H7 (cell line): ENCODE data around the gene NPAS3. TPM values are rescaled to one million over a fixed set of nuclear protein-coding genes. Genes with fewer than 3 reads are reported as not detected.

Experiments used
- DNase-seq: peaks from one replicate; pipeline ENCODE4 v3.0.0; 2012
- H3K27me3 ChIP-seq: 2 replicates; pipeline ENCODE4 v1.6.0; 2011; ENCODE audit warnings: mild to moderate bottlenecking, low read length; ENCODE audit not compliant: control insufficient read depth, insufficient read depth
- H3K36me3 ChIP-seq: replicated peaks from 2 replicates; pipeline ENCODE4 v1.5.1; 2011; ENCODE audit warnings: low read length; ENCODE audit not compliant: control insufficient read depth, insufficient read depth
- H3K4me3 ChIP-seq: 2 replicates; pipeline ENCODE4 v1.5.1; 2011; ENCODE audit warnings: low read depth, mild to moderate bottlenecking, control low read depth, low read length, moderate library complexity; ENCODE audit not compliant: insufficient read depth
- total RNA-seq: library from RNA; depleted of rRNA; stranded (reverse); fragments of >200 nt; shearing (Covaris generic); gene quantifications from 2 replicates; pipeline ENCODE4 v1.2.3, GENCODE V29; 2014

Gene NPAS3
- total RNA-seq, 1 experiment from 2014 or later = 4.3 TPM

DNA sequence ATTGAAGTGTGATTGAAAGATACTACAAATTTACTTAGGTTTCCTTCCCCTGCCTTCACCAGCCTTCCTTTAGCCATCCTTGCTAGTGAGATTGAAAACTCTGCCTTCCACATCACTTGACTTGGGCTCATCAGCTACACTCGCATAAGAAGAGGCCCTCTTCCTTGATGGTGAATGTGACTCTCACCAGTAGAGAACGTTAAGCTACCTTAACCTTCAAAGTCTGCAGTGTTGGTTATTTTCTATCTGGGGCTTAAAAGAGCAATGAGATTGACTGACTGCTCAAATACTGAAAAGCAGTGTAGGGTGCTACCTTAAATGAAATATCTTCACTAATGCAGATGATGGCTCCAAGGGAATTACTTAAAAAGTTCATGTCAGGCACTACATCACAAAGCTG lies 740.3 kb downstream of the NPAS3 start:
- DNase-seq = no peak

DNA sequence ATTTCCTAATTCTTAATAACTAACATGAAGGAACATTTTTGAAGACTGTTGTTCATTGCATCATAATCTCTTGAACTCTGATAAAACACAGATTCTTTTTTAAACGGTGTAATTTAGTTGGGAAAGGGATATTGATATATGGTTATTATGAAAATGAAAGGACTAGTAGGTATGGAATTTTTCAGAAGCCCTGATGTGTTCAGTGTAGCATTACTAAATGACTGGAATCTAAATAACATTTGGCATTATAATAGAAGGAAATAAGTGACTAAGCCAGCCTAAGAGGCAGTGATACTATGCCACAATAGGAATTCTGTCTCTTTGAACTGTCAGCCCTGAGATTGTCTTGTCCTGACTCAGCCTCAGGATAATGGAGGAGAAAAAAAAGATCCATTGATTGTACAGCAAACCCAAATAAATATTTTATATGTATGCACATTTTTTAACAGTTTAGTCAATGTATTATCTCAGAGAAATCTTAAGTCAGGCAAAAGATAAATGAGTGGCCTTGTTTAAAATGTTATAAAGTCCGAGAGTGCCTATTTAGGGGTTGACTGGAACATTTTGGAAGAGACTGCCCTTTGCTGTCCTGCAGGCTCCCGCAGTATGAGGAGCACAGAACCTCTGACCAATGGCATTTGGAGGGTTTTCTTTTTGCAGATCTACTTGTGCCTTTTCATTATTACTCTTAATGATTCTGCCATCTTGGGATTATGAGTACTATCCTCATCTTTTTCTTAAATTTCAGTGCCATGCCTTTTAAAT lies 741.0 kb downstream of the NPAS3 start:
- H3K4me3 ChIP-seq = no peak overlapping the region
- no peaks in the 10 kb centered on the region for H3K27me3 ChIP-seq
- no peak for DNase-seq
- H3K36me3 ChIP-seq = no peaks in the 10 kb centered on the region

More for the DNA sequence above, 740.3 kb downstream of the NPAS3 start:
- H3K27me3 ChIP-seq = no peaks in the 10 kb centered on the region
- no peaks in the 10 kb centered on the region for H3K36me3 ChIP-seq
- no peak overlapping the region for H3K4me3 ChIP-seq

DNA sequence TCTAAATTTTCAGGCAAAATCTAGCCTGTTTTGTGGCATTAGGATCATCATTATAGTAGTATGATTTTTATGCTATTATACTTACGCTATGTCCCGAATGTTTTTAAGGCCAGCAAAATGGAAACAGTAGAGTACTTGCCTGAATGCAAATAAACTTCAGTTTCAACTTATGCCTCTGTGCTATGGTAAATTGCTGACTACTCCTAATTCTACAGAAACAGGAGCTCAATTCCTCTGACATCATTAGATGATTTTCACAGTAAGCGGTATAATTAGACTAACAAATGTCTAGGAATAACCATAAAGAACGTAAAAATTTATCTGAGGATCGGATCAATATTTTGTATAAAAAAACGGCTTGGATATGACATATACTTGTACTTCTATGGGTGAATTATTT lies 742.2 kb downstream of the NPAS3 start:
- DNase-seq = no peak
- no peaks in the 10 kb centered on the region for H3K27me3 ChIP-seq

DNA sequence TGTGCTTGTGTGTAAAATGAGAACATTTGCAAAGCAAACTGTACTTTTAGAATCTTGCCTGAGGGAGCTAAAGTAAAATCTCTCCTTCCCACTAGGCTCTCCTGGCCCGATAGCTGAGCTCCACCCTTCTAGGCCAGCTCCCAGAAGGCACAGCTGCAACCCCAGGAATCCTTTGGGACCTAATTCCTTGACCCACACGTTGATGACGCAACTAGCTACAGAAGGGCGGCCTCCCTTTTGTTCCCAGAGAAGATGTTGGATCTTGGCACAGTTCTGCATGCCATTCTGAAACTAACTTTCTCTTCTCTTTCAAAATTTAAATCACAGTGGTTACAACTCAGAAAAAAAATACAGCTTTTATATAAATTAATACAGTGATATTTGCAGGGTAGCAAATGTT lies 744.1 kb downstream of the NPAS3 start:
- H3K27me3 ChIP-seq = no peaks in the 10 kb centered on the region
- DNase-seq = no peak
- no peaks in the 10 kb centered on the region for H3K36me3 ChIP-seq
- no peak overlapping the region for H3K4me3 ChIP-seq

More for the DNA sequence above, 742.2 kb downstream of the NPAS3 start:
- no peaks in the 10 kb centered on the region for H3K36me3 ChIP-seq
- no peak overlapping the region for H3K4me3 ChIP-seq

DNA sequence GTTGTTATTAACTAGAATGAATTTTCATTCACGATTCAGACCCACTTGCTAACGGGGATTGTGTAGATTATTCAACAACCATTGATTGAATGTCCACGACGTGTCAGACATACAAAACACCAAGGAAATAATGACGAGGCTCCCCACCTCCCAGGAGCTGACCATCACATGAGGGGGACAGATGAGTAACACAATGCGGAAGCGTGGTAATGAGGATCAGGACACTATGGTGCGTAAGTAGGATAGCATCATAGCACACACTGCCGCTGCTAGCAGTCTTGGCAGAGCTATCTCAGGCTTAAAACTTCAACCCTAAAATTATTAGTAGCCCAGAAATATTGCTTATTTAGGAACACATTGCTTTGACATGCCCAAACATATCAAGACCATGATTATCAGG lies 746.3 kb downstream of the NPAS3 start:
- no peaks in the 10 kb centered on the region for H3K36me3 ChIP-seq
- no peak for DNase-seq
- no peak overlapping the region for H3K4me3 ChIP-seq
- H3K27me3 ChIP-seq = no peaks in the 10 kb centered on the region

DNA sequence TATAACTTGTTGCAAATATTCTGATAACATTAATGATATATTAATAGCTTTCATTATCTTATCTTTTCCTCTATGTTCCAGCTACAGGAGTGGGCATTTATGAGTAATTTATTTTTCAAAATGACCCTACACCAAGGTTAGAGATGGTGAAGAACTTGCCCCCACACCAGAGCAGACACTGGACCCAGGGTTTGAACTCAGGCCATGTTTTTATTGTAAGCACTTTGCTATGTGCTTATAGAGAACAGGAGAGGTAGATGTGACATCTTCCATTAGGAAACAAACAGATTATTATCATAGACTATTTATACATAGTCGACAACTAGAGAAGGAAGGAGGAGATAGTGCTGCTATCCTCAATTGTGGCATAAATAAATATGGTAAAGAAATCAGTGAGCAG lies 747.0 kb downstream of the NPAS3 start:
- no peak for DNase-seq
- no peak overlapping the region for H3K4me3 ChIP-seq

DNA sequence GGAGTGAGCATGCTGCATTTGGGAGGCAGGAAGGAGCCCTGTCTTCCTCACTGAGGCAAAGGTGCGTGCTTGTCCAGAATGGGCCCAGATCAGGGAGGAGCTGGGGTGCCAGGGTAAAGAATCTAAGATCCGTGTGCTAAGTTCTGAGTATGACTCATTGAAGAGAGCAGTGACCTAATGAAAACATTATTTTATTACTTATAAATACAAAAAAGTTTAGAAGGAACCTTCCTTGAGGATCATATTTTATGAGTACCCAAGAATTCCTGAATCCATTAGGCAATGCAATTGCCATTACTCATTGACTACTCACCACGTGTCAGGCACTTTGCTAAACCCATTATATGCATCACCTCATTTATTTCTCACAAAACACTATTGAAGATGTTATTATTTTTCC lies 747.5 kb downstream of the NPAS3 start:
- Histone ChIP-seq H3K36me3 (no peaks in the 10 kb centered on the region), H3K4me3 (no peak overlapping the region), H3K27me3 (no peaks in the 10 kb centered on the region)
- DNase-seq = no peak

More for the DNA sequence above, 747.0 kb downstream of the NPAS3 start:
- Histone ChIP-seq H3K36me3 (no peaks in the 10 kb centered on the region), H3K27me3 (no peaks in the 10 kb centered on the region)

DNA sequence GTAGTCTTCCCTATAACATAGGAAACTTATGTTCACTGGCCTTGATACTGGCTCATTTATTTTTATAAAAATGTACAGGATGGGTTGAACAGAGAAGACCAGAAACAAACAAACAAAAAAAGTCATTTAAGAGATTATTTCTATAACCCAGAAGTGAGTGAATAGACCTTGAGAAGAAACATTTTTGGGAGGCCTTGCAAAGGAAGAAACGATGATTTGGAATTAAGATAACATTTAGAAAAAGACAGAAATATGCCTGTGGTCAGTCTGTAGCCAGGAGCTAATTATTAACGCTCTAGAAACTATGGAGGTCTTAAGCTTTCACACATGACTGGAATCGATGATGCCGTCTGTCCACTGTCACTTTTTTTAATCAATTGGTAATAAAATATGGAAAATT lies 748.2 kb downstream of the NPAS3 start:
- no peak overlapping the region for H3K4me3 ChIP-seq
- no peak for DNase-seq

DNA sequence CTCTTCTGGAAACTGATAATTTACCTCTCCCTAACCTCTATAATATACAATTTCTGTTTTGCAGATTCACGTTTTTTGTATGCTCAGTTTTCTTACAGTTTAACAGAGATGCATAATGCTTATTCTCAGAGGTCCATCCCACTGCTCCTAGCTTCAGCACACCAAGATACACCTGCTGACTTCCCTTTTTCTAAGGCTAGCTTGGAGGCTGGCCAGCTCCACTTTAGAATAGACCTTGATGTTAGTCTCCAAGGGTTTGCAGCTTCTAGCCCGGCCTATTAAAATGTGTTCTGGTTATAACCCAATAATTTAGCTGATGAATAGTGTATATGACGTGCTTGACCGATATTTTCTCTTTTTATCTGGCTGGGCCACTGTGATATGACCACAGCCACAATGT lies 751.0 kb downstream of the NPAS3 start:
- DNase-seq = no peak
- H3K36me3 ChIP-seq = no peaks in the 10 kb centered on the region
- H3K4me3 ChIP-seq = no peak overlapping the region
- no peaks in the 10 kb centered on the region for H3K27me3 ChIP-seq

More for the DNA sequence above, 748.2 kb downstream of the NPAS3 start:
- H3K36me3 ChIP-seq = no peaks in the 10 kb centered on the region
- no peaks in the 10 kb centered on the region for H3K27me3 ChIP-seq

DNA sequence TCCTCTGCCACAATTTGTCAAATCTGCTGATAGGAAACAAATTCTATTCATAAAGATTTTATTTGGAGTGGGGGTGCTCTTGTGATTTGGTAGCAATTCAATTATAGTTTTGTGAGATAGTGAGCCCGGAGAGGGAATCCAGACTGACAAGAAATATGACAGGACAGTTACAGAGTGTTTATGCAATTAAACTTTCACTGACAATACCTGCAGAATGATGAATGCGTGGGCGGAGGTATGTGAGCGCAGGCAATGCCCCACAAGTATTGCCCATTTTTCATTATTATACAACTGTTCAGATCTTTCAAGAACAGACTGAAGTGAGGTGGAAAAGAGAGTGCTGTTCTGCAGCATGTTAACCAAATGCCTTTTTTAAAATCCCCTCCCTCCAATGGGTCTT lies 753.2 kb downstream of the NPAS3 start:
- Histone ChIP-seq H3K36me3 (no peaks in the 10 kb centered on the region), H3K27me3 (no peaks in the 10 kb centered on the region), H3K4me3 (no peak overlapping the region)
- no peak for DNase-seq

DNA sequence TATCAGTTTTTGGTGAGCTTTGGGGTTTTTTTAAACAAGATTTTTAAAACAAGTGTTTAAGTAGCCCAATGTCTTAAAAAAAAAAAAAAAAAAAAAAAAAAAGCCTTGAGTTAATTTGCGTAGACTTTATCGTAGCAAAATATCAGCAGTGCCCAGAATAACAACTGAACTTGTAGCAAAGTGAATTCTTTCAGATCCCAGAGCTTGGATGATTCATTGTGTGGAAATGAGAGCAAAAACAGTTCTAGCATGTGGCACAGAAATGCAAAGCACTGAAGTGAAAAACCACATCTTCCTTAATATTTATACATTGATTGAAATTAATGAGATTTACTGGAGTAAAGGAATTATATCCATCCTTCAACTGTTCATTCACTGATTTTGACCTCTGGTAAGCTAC lies 754.1 kb downstream of the NPAS3 start:
- Histone ChIP-seq H3K4me3 (no peak overlapping the region), H3K27me3 (no peaks in the 10 kb centered on the region), H3K36me3 (no peaks in the 10 kb centered on the region)
- no peak for DNase-seq

DNA sequence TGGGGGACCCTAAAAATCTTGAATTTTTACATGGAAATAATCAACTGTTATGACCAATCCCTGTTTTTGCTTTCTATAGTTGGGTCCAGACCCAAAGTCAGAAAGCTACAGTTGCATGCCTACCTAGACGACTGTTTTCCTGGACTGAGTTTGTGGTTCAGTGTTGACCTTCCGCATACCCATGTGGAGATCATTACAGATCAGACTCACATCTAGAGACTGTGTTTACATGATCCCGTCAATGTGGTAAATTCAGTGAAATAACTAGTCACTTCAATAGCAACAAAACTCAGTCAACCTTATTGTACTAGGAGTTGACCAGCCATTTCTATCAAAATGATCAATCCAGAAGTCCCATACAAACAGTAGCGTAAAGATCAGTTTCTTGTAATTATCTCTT lies 754.6 kb downstream of the NPAS3 start:
- H3K4me3 ChIP-seq = no peak overlapping the region
- no peak for DNase-seq
- no peaks in the 10 kb centered on the region for H3K27me3 ChIP-seq
- no peaks in the 10 kb centered on the region for H3K36me3 ChIP-seq

DNA sequence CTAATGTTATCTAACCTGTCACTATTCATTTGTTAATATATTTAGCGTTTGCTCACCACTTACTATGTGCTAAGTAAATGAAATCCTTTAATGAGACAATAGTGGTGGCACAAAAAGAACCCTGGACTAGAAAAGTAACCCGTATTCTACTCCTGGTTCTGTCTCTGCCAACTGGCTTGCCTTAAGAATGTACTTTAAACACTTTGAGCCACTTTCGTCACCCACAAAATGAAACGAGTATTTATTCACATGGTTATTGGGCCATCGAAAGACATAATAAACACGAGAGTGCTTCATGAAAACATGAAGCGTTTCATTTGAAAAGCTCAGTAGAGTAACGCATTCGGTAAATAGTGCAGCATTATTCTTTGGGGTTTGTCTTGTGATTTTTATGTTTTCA lies 757.5 kb downstream of the NPAS3 start:
- DNase-seq = no peak
- Histone ChIP-seq H3K27me3 (no peaks in the 10 kb centered on the region), H3K36me3 (no peaks in the 10 kb centered on the region), H3K4me3 (no peak overlapping the region)

DNA sequence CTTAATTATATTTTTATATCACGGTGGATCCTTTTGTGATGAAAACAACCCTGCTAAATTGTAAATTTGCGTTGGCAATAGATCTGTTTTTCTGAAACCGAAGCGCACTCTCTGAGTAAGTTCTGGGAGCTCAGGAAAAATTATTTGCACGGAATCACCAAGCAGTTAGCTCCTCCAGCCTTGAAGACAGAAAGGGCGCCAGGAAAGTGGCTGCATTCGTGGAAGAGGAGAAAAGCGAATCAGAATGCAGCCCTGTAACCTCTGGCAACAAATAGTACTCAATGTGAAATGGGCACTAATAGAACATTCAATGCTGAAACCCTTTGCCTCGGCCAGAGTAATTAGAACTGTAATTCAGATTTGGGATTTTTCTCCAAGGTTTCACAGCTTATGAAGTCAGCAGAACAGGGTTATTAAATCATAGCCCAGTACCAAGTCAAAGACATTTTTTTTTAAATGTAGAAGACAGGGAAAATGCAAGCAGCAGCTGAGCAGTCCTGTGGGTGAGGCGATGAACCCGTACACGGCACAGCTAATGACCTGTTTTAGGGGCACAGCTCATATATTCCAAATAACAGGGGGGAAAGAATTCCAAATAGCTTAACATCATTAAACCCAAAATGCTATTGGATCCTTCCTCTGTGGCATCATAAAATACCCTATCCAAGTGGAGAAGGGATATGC lies 760.8 kb downstream of the NPAS3 start:
- no peaks in the 10 kb centered on the region for H3K36me3 ChIP-seq
- no peaks in the 10 kb centered on the region for H3K27me3 ChIP-seq

DNA sequence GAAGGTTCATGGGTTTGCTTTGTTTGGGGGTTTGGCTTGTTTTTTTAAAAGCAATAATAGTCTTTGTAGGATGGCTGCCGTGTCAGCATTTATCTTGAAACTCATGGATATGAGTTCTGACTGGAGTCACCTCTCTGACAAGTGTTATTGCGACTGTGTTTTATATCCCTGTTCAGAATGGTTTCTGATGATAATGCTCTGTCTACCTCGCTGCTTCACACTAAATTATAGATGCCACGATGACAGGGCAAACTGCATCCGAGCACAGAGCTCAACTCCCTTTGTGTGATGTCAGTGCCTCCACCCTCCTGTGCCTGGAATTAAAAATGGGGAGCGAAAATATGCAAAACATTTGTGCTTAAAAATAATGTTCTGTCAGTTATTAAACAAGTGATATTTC lies 761.4 kb downstream of the NPAS3 start:
- Histone ChIP-seq H3K27me3 (no peaks in the 10 kb centered on the region), H3K36me3 (no peaks in the 10 kb centered on the region), H3K4me3 (no peak overlapping the region)
- DNase-seq = no peak

More for the DNA sequence above, 760.8 kb downstream of the NPAS3 start:
- no peak overlapping the region for H3K4me3 ChIP-seq
- no peak for DNase-seq
